ENCODE measurements around the gene AGA. TPM values are rescaled to one million over a fixed set of nuclear protein-coding genes. Genes with fewer than 3 reads are reported as not detected.

Gene AGA
- 10.0 TPM for total RNA-seq
- long read RNA-seq, transcript AGA-201 (9 exons, 2,107 nt), result major isoform, 36 of 42 reads
- long read RNA-seq, partial matches to known transcripts, result 0 of 42 reads
- long read RNA-seq, other reads (novel, unspliced or antisense), result 6 of 42 reads

GRCh38 chr4:177441803-177442622, at the start of gene AGA:
TSS of gene AGA (minus strand) at chr4:177442437. CDS start at chr4:177442375, 62 bp downstream.
- peak; percentile 99 for DNase-seq (ENCODE audit: low spot score)

- DNase-seq (ENCODE audit: low spot score), result no peak
Observed at GRCh38 chr4:177492022-177492421, 49.8 kb upstream of the AGA start.

GRCh38 chr4:177490769-177491168, 48.5 kb upstream of the AGA start:
- no peak for DNase-seq (ENCODE audit: low spot score)

GRCh38 chr4:177489471-177490246, 47.4 kb upstream of the AGA start:
- no peak for DNase-seq (ENCODE audit: low spot score)

- DNase-seq (ENCODE audit: low spot score), result no peak
Observed at GRCh38 chr4:177487977-177488376, 45.7 kb upstream of the AGA start.

- no peak for DNase-seq (ENCODE audit: low spot score)
Observed at GRCh38 chr4:177485528-177485927, 43.3 kb upstream of the AGA start.

GRCh38 chr4:177484613-177485021, 42.4 kb upstream of the AGA start:
- DNase-seq (ENCODE audit: low spot score), result no peak

GRCh38 chr4:177483760-177484159, 41.5 kb upstream of the AGA start:
- DNase-seq (ENCODE audit: low spot score), result no peak

- no peak for DNase-seq (ENCODE audit: low spot score)
Observed at GRCh38 chr4:177483271-177483670, 41.0 kb upstream of the AGA start.

- no peak for DNase-seq (ENCODE audit: low spot score)
Observed at GRCh38 chr4:177482367-177482766, 40.1 kb upstream of the AGA start.

GRCh38 chr4:177480795-177481194, 38.6 kb upstream of the AGA start:
- no peak for DNase-seq (ENCODE audit: low spot score)

GRCh38 chr4:177479063-177479462, 36.8 kb upstream of the AGA start:
- DNase-seq (ENCODE audit: low spot score), result no peak

GRCh38 chr4:177478496-177478895, 36.3 kb upstream of the AGA start:
- no peak for DNase-seq (ENCODE audit: low spot score)

- DNase-seq (ENCODE audit: low spot score), result no peak
Observed at GRCh38 chr4:177473991-177474390, 31.8 kb upstream of the AGA start.

- no peak for DNase-seq (ENCODE audit: low spot score)
Observed at GRCh38 chr4:177464026-177464425, 21.8 kb upstream of the AGA start.

GRCh38 chr4:177461606-177462005, 19.4 kb upstream of the AGA start:
- no peak for DNase-seq (ENCODE audit: low spot score)

GRCh38 chr4:177460460-177460859, 18.2 kb upstream of the AGA start:
- no peak for DNase-seq (ENCODE audit: low spot score)

GRCh38 chr4:177455561-177455970, 13.3 kb upstream of the AGA start:
- no peak for DNase-seq (ENCODE audit: low spot score)

GRCh38 chr4:177453116-177453515, 10.9 kb upstream of the AGA start:
- DNase-seq (ENCODE audit: low spot score), result no peak

GRCh38 chr4:177451108-177451500, 8.9 kb upstream of the AGA start:
- DNase-seq (ENCODE audit: low spot score), result no peak

- no peak for DNase-seq (ENCODE audit: low spot score)
Observed at GRCh38 chr4:177450426-177451107, 8.3 kb upstream of the AGA start.

GRCh38 chr4:177448850-177449249, 6.6 kb upstream of the AGA start:
- no peak for DNase-seq (ENCODE audit: low spot score)
